Prostate gland (tissue), 2 donors: Measurements from ENCODE around the gene RFPL1. TPM values are rescaled to one million over a fixed set of nuclear protein-coding genes. Genes with fewer than 3 reads are reported as not detected.

ENCODE experiments used
- DNase-seq: peaks from one replicate; pipeline ENCODE4 v3.0.0-alpha.2; 2019; ENCODE audit warnings: low spot score
- H3K27ac ChIP-seq, 2 donors: fragments of 200-600 bp; sonication (generic); 2 replicates each; pipeline ENCODE4 v1.5.1; 2017 to 2019
- H3K27me3 ChIP-seq: fragments of 200-600 bp; sonication (generic); replicated peaks from 2 replicates; pipeline ENCODE4 v1.5.1; 2019; ENCODE audit not compliant: insufficient read depth
- H3K36me3 ChIP-seq, 2 donors: fragments of 200-600 bp; sonication (generic); 1 replicate in 1 of 2; 2 replicates in 1 of 2; pipeline versions ENCODE4 v1.5.1 to v1.8.1; 2017 to 2019
- H3K4me1 ChIP-seq: fragments of 200-600 bp; sonication (generic); replicated peaks from 2 replicates; pipeline ENCODE4 v1.5.1; 2019
- H3K4me3 ChIP-seq, 2 donors: fragments of 200-600 bp; sonication (generic); 2 replicates each; pipeline ENCODE4 v1.5.1; 2017 to 2019
- H3K9me3 ChIP-seq: fragments of 200-600 bp; sonication (generic); 2 replicates; pipeline ENCODE4 v1.5.1; 2017
- CTCF ChIP-seq, 4 experiments: fragments of 200-600 bp in 2 of 4; fragments of 450-650 bp in 2 of 4; sonication (generic) in 2 of 4; IDR thresholded peaks; 1 replicate in 3 of 4; 2 replicates in 1 of 4; pipeline ENCODE4 v1.5.1; 2016 to 2019; ENCODE audit warnings: antibody characterized with exemption in 4 of 4, mild to moderate bottlenecking in 2 of 4, moderate library complexity in 2 of 4
- POLR2A ChIP-seq: fragments of 450-650 bp; IDR thresholded peaks from one replicate; pipeline ENCODE4 v1.6.1; 2016; ENCODE audit warnings: antibody characterized with exemption, mild to moderate bottlenecking
- POLR2AphosphoS5 ChIP-seq: sonication (generic); formaldehyde crosslinking; IDR thresholded peaks from one replicate; pipeline ENCODE4 v1.6.1; 2017; ENCODE audit warnings: antibody characterized with exemption
- WGBS: methylation state at CpG from one replicate; pipeline ENCODE4 v1.1.5; 2018; 5-methylcytosine and 5-hydroxymethylcytosine counted together
- intact Hi-C: fragments of 100-400 bp; cut with DNase I; formaldehyde crosslinking; loops from one replicate; pipeline ENCODE4 v1.14.2; 2022
- total RNA-seq, 2 donors: library from RNA; depleted of rRNA; stranded (reverse); fragments of >200 nt; gene quantifications; one replicate each; pipeline ENCODE4 v1.1.0, GENCODE V29; 2016

RFPL1 gene
- total RNA-seq, 2 donors from 2014 or later, result 1.7 TPM; not detected in 1

- Histone ChIP-seq H3K27me3 (peaks cover 7% of the 10 kb centered on the region), H3K4me3 (peak overlapping the region; percentile 36 to 38), H3K4me1 (peaks cover 4% of the 10 kb centered on the region), H3K9me3 (no peaks in the 10 kb centered on the region), H3K36me3 (no peaks in the 10 kb centered on the region), H3K27ac (no peak overlapping the region)
- no peak for DNase-seq
- intact Hi-C loops, result no loop called here
- 76% methylated on average over 11 of the region's 11 CpGs for WGBS
- TF ChIP-seq POLR2AphosphoS5, result no peak
- no peak for TF ChIP-seq CTCF (IDR thresholded peaks at IDR 0.05)
- TF ChIP-seq POLR2A, result no peak
Measured at GRCh38 chr22:29482253-29482652, 43.9 kb downstream of the RFPL1 start.

- no peaks in the 10 kb centered on the region for H3K36me3 ChIP-seq
- intact Hi-C loops, result no loop called here
- 95% methylated on average over 7 of the region's 7 CpGs for WGBS
- H3K4me1 ChIP-seq, result peaks cover 4% of the 10 kb centered on the region
- TF ChIP-seq CTCF (IDR thresholded peaks at IDR 0.05) (no peak), POLR2AphosphoS5 (no peak), POLR2A (no peak)
- DNase-seq, result no peak
- no peak overlapping the region for H3K27ac ChIP-seq
- peak overlapping the region; percentile 36 to 38 for H3K4me3 ChIP-seq
- H3K27me3 ChIP-seq, result peaks cover 7% of the 10 kb centered on the region
- H3K9me3 ChIP-seq, result no peaks in the 10 kb centered on the region
Measured at GRCh38 chr22:29482726-29483125, 44.3 kb downstream of the RFPL1 start.

GRCh38 chr22:29483254-29483653 is 44.9 kb downstream of the RFPL1 start:
- TF ChIP-seq POLR2AphosphoS5 (no peak), POLR2A (no peak)
- Histone ChIP-seq H3K27me3 (peaks cover 7% of the 10 kb centered on the region), H3K27ac (no peak overlapping the region), H3K4me1 (peaks cover 4% of the 10 kb centered on the region), H3K36me3 (no peaks in the 10 kb centered on the region), H3K9me3 (no peaks in the 10 kb centered on the region), H3K4me3 (no peak overlapping the region)
- WGBS, result 94% methylated on average over 13 of the region's 13 CpGs
- no peak for DNase-seq
- intact Hi-C loops, result no loop called here

GRCh38 chr22:29484642-29485041 is 46.3 kb downstream of the RFPL1 start:
- TF ChIP-seq CTCF (IDR thresholded peaks at IDR 0.05) (no peak), POLR2AphosphoS5 (no peak), POLR2A (no peak)
- no peak for DNase-seq
- 97% methylated on average over 3 of the region's 3 CpGs for WGBS
- H3K4me1 ChIP-seq, result peaks cover 4% of the 10 kb centered on the region
- H3K27ac ChIP-seq, result no peak overlapping the region
- peaks cover 7% of the 10 kb centered on the region for H3K27me3 ChIP-seq
- intact Hi-C loops, result no loop called here
- H3K36me3 ChIP-seq, result no peaks in the 10 kb centered on the region
- no peaks in the 10 kb centered on the region for H3K9me3 ChIP-seq
- H3K4me3 ChIP-seq, result no peak overlapping the region

GRCh38 chr22:29485448-29485847 is 47.1 kb downstream of the RFPL1 start:
- H3K27me3 ChIP-seq, result peaks cover 4% of the 10 kb centered on the region
- no peaks in the 10 kb centered on the region for H3K4me1 ChIP-seq
- no peak overlapping the region for H3K4me3 ChIP-seq
- no peaks in the 10 kb centered on the region for H3K36me3 ChIP-seq
- DNase-seq, result no peak
- no peaks in the 10 kb centered on the region for H3K9me3 ChIP-seq
- 82% methylated on average over 8 of the region's 8 CpGs for WGBS
- intact Hi-C loops, result no loop called here
- H3K27ac ChIP-seq, result no peak overlapping the region
- TF ChIP-seq POLR2AphosphoS5 (no peak), CTCF (IDR thresholded peaks at IDR 0.05) (no peak), POLR2A (no peak)
